K562 (cell line): Measurements from ENCODE around the gene LSM6. TPM values are rescaled to one million over a fixed set of nuclear protein-coding genes. Genes with fewer than 3 reads are reported as not detected.
A peak's percentile ranks its signal among the peaks of the same experiment; 100 is the strongest.

Source experiments
- CBX3 ChIP-seq, 2 experiments: IDR thresholded peaks; 1 replicate in 1 of 2; 2 replicates in 1 of 2; pipeline ENCODE4 v1.6.1; 2012; ENCODE audit warnings: inconsistent platforms in 2 of 2, low read length in 2 of 2, borderline replicate concordance in 1 of 2, control low read depth in 1 of 2
- CEBPB ChIP-seq: fragments of 450-650 bp; IDR thresholded peaks from 2 replicates; pipeline ENCODE4 v1.6.1; 2016; ENCODE audit warnings: missing genetic modification characterization, missing compliant biosample characterization
- FOXM1 ChIP-seq, 2 experiments: fragments of 450-650 bp in 1 of 2; sonication (generic) in 1 of 2; formaldehyde crosslinking in 1 of 2; IDR thresholded peaks; 2 replicates each; pipeline versions ENCODE4 v1.6.1 to v1.9.0; 2017 to 2022; ENCODE audit warnings: low read depth in 2 of 2, mild to moderate bottlenecking in 2 of 2, missing genetic modification reagents in 1 of 2, moderate library complexity in 1 of 2
- L3MBTL2 ChIP-seq: fragments of 450-650 bp; IDR thresholded peaks from 2 replicates; pipeline ENCODE4 v1.6.1; 2016; ENCODE audit warnings: mild to moderate bottlenecking, moderate library complexity
- MLX ChIP-seq, 2 experiments: fragments of 450-650 bp in 1 of 2; sonication (generic) in 1 of 2; formaldehyde crosslinking; conservative IDR thresholded peaks; 2 replicates each; pipeline versions ENCODE4 v1.4.0 to v1.8.1; 2020 to 2022; ENCODE audit warnings: mild to moderate bottlenecking in 1 of 2, missing genetic modification reagents in 1 of 2
- MTA1 ChIP-seq: fragments of 450-650 bp; IDR thresholded peaks from 2 replicates; pipeline ENCODE4 v1.6.1; 2017; ENCODE audit warnings: borderline replicate concordance
- NEUROD1 ChIP-seq: fragments of 150-350 bp; IDR thresholded peaks from 2 replicates; pipeline ENCODE4 v1.6.1; 2014; ENCODE audit warnings: borderline replicate concordance, low read length, low read depth; ENCODE audit not compliant: partially characterized antibody
- NFRKB ChIP-seq: fragments of 450-650 bp; IDR thresholded peaks from 2 replicates; pipeline ENCODE4 v1.6.1; 2016; ENCODE audit warnings: low read depth
- PTRF ChIP-seq: fragments of 450-650 bp; IDR thresholded peaks from 2 replicates; pipeline ENCODE4 v1.6.1; 2016; ENCODE audit warnings: mild to moderate bottlenecking, missing genetic modification characterization, missing compliant biosample characterization
- RBFOX2 ChIP-seq: fragments of 200-400 bp; formaldehyde crosslinking; IDR thresholded peaks from 2 replicates; pipeline ENCODE4 v1.6.1; 2017; ENCODE audit warnings: low read depth, mild to moderate bottlenecking, low read length, moderate library complexity
- UBTF ChIP-seq, 2 experiments: IDR thresholded peaks; 2 replicates each; pipeline ENCODE4 v1.6.1; 2012; ENCODE audit warnings: improper control_type of control experiment in 2 of 2, low read depth in 2 of 2, low read length in 2 of 2, borderline replicate concordance in 1 of 2
- YY1 ChIP-seq, 3 experiments: IDR thresholded peaks; 2 replicates each; pipeline ENCODE4 v1.6.1; 2011; ENCODE audit warnings: low read length in 2 of 3, mild to moderate bottlenecking in 2 of 3, moderate library complexity in 2 of 3, borderline replicate concordance in 1 of 3, control low read depth in 1 of 3, low read depth in 1 of 3; ENCODE audit not compliant: insufficient read depth in 3 of 3, insufficient replicate concordance in 2 of 3, control insufficient read depth in 1 of 3, insufficient read length in 1 of 3; ENCODE audit errors: extremely low read depth in 1 of 3
- ZMIZ1 ChIP-seq, 2 experiments: fragments of 150-350 bp in 1 of 2; IDR thresholded peaks; 2 replicates each; pipeline ENCODE4 v1.6.1; 2012 to 2016; ENCODE audit warnings: low read depth in 2 of 2, low read length in 2 of 2, mild to moderate bottlenecking in 1 of 2, moderate library complexity in 1 of 2
- ZNF24 ChIP-seq: fragments of 450-650 bp; IDR thresholded peaks from 2 replicates; pipeline ENCODE4 v1.6.1; 2016
- ZNF263 ChIP-seq: sonication (generic); formaldehyde crosslinking; IDR thresholded peaks from 2 replicates; pipeline ENCODE4 v1.8.0; 2022; ENCODE audit warnings: mild to moderate bottlenecking, missing genetic modification reagents, borderline replicate concordance
- ZNF274 ChIP-seq: IDR thresholded peaks from 2 replicates; pipeline ENCODE4 v1.6.1; 2011; ENCODE audit warnings: low read depth, mild to moderate bottlenecking, low read length, moderate library complexity, borderline replicate concordance
- ZNF436 ChIP-seq: fragments of 250-450, 450-650 bp; sonication (Bioruptor Pico); formaldehyde crosslinking; IDR thresholded peaks from 2 replicates; pipeline ENCODE4 v1.7.0; 2020; ENCODE audit warnings: mild to moderate bottlenecking
- polyA plus RNA-seq, 8 experiments: library from polyadenylated mRNA; depleted of rRNA in 4 of 8; stranded (reverse) in 5 of 8; unstranded in 3 of 8; fragments of >200 nt; fragmentation: Nextera tagmentation in 2 of 8; fragmentation: Illumina TruSeq in 1 of 8; extraction: Ambion mirVana in 2 of 8; extraction: Trizol in 1 of 8; gene quantifications; 2 replicates each; pipeline versions ENCODE4 v1.2.1 to v1.2.3, GENCODE V29; 2011 to 2014; ENCODE audit warnings: inconsistent platforms in 1 of 8, missing spikeins in 1 of 8
- total RNA-seq, 7 experiments: library from RNA; depleted of rRNA in 6 of 7; stranded (reverse); fragments of >200 nt in 6 of 7; fragmentation: Illumina TruSeq in 2 of 7; extraction: Trizol in 2 of 7; gene quantifications; 2 replicates each; pipeline versions ENCODE4 v1.2.1 to v1.2.3, GENCODE V29; 2011 to 2021; ENCODE audit warnings: low replicate concordance in 1 of 7

Gene LSM6
- total and polyA plus RNA-seq, 9 of the 15 experiments (the other 6 are each of a cell fraction or from before 2014, with no cell fraction given), result 39.9 to 150 (median 97.4) TPM

GRCh38 chr4:146175541-146176453 lies at the start of gene LSM6 (continued):
- TF ChIP-seq UBTF (IDR thresholded peaks at IDR 0.05; ENCODE audit: borderline replicate concordance in 1 of 2, low read depth in 2 of 2, low read length in 2 of 2) (peak in 1 of 2 experiments; percentile 86; a peak in 1 of 4 replicates), NFRKB (no peak), ZNF436 (CRISPR knock-in tag) (no peak), MTA1 (no peak), L3MBTL2 (peak; percentile 45; the same call in 1 of the 2 replicates), ZMIZ1 (IDR thresholded peaks at IDR 0.05; ENCODE audit: low read depth in 2 of 2, low read length in 2 of 2) (no peak), MLX (CRISPR knock-in tag; conservative IDR thresholded peaks at IDR 0.05) (no peak), ZNF24 (no peak), NEUROD1 (peak; percentile 54), CEBPB (tag) (no peak), PTRF (tag) (no peak), ZNF263 (CRISPR knock-in tag) (no peak), RBFOX2 (peak; percentile 83), YY1 (IDR thresholded peaks at IDR 0.05; ENCODE audit: borderline replicate concordance in 1 of 3, control insufficient read depth in 1 of 3, extremely low read depth in 1 of 3, insufficient read depth in 3 of 3, insufficient read length in 1 of 3, insufficient replicate concordance in 2 of 3, low read depth in 1 of 3, low read length in 2 of 3) (no peak), ZNF274 (no peak), CBX3 (IDR thresholded peaks at IDR 0.05; ENCODE audit: borderline replicate concordance in 1 of 2, low read length in 2 of 2) (peak in 1 of 2 experiments; percentile 18; a peak in 1 of 3 replicates), FOXM1 (IDR thresholded peaks at IDR 0.05; ENCODE audit: low read depth) (0 out of 2 replicates have a peak, but pooled peaks have one; percentile 50), FOXM1 (CRISPR knock-in tag; IDR thresholded peaks at IDR 0.05; ENCODE audit: low read depth) (peak; percentile 79; the same call in 1 of the 2 replicates)
